ENCODE measurements around the gene HEPN1.
A peak's percentile ranks its signal among the peaks of the same experiment; 100 is the strongest.

The HEPN1 gene

GRCh38 chr11:124918950-124919349, at the start of gene HEPN1:
HEPN1 (plus strand) TSS chr11:124919250.
- DNase-seq, result no peak

DNA sequence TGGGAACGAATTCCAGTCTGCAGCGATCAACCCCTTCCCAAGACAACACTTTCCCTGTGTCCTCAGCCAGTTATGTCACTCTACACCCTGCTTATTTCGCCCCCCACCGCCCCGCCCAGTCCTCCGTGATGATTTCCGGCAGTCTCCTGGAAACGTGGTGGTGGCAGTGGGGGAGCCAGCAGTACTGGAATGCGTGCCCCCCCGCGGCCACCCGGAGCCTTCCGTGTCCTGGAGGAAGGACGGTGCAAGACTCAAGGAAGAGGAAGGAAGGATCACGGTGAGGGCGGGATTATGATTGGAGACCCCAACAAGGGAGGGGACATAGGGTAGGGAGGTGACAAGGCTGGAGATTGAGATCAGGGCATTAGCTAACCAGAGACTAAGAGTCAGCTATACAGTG, 49.7 kb upstream of the HEPN1 start:
- DNase-seq, result no peak

DNA sequence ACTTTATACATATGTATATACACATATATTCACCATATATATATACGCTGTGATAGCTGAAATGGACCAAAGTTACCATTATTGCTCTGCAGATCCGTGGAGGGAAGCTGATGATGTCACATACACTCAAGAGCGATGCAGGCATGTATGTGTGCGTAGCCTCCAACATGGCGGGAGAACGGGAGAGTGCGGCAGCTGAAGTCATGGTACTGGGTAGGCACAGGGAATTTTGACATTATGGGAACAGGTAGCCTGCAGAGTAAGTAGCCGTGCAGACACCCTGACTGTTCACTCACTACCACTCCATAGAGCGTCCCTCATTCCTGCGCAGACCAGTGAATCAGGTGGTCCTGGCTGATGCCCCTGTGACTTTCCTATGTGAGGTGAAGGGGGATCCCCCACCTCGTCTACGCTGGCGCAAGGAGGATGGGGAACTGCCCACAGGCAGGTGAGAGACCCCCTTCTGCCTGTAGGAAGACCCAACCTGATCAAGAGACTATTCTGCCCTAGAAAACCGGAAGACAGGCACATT, 49.1 kb upstream of the HEPN1 start:
- DNase-seq, result no peak

- no peak for DNase-seq
Observed at GRCh38 chr11:124870430-124870829, 48.6 kb upstream of the HEPN1 start.

GRCh38 chr11:124872280-124872679, 46.8 kb upstream of the HEPN1 start:
- no peak for DNase-seq

- no peak for DNase-seq
Observed at GRCh38 chr11:124872741-124873140, 46.3 kb upstream of the HEPN1 start.

DNA sequence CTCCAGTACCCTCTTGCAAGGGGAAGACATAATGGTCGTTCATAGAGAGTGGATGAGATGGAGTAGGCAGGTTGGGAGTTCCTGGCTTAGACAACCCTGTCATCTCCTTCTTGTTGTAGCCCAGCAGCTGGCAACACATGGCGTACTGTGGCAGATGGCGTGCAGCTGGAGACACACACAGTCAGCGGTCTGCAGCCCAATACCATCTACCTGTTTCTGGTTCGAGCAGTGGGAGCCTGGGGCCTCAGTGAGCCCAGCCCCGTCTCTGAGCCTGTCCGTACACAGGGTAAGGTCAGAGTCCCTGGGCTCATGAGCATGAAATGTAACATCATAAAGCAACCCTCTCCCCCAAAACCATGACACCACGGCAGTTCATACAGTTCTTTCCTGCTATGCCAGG, 45.1 kb upstream of the HEPN1 start:
- no peak for DNase-seq

DNA sequence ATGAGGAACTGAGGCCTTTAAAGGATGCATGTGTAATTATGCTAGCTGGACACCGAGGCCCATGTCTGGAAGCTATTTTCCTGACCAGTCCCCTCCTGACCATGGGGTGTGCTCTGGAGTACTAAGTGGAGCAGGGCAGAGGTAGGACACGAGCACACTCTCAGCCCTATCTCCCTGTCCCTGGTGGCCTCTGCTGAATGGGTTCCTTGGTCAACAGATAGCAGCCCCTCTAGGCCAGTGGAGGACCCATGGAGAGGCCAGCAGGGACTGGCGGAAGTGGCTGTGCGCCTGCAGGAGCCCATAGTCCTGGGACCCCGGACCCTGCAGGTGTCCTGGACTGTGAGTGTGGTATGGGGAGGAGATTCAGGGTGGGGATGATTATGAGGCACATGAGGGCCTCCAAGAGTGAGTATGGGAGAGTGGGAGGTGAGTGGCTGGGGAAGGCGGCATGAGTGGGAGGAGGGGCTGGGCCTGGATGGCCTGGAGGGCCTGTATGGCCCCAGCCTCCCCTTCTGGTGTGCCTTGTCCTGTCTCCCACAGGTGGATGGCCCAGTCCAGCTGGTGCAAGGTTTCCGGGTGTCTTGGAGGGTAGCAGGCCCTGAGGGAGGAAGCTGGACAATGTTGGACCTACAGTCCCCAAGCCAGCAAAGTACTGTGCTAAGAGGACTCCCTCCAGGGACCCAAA, 44.3 kb upstream of the HEPN1 start:
- no peak for DNase-seq

- DNase-seq, result no peak
Observed at GRCh38 chr11:124875401-124875800, 43.6 kb upstream of the HEPN1 start.

DNA sequence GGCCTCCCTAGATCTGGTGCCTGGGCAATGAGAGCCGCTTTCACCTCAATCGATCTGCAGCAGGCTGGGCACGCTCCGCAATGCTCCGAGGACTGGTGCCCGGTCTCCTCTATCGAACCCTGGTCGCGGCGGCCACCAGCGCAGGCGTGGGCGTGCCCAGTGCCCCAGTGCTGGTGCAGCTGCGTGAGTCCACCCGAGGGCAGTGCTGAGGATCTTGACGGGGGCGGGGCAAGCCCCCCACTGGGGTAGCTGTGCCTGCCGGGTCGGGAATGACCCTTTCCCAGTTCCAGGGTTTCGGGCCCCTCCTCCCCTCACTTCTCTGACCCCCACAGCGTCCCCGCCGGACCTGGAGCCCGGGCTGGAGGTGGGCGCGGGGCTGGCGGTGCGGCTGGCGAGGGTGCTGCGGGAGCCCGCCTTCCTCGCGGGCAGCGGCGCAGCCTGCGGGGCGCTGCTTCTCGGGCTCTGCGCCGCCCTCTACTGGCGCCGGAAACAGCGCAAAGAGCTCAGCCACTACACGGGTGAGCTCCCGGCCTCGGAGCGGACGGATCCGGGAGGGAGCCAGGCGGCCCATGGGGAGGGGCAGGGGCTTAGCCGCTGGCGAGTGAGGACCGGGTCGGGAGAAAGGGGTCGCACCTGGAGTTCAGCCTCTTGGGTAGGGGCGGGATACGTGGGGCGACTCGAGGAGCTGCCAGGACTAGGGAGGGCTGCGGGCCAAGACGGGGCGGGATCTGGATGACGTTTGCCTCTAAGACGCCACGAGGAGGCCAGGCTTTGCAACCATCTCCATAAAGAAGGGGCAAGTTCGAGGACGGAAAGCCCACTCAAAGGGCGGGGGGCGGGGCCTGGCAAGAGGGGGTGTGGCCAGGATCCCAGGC, 42.9 kb upstream of the HEPN1 start:
- peak; percentile 96 for DNase-seq

DNA sequence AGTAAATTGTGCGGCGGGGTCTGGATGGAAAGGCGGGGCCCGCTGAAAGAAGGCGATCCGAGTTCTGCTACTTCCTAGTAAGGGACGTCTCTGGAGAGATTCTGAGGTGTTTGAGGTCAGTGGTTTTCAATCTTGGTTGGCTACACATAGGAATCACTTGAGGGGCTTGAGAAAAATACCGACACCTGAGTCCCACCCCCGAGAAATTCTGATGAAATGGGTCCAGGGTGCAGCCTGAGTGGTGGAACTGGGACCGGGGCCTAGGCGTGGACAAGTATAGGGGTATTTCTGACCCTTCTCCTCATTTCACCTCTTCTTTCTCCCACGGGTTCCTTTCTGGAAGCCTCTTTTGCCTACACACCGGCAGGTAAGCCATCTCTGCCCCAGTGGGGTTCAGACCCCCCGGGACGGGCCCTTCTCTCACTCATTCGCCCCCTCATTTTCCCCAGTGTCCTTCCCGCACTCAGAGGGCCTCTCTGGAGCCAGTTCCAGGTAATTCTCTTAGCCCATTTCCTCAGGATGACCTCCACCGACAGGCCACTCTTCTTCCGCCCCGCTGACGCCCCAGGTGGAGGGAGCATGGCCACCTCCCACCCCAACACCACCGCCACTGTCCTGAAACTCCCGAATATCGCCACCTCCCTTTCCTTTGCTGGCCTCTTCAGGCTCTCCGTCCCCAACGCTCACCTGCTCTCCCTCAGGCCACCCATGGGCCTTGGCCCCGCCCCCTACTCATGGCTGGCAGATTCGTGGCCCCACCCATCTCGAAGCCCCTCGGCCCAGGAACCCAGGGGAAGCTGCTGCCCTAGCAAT, 42.0 kb upstream of the HEPN1 start:
- DNase-seq, result no peak

GRCh38 chr11:124877631-124877909, 41.5 kb upstream of the HEPN1 start:
- no peak for DNase-seq

GRCh38 chr11:124877910-124878758, 40.9 kb upstream of the HEPN1 start:
- no peak for DNase-seq

GRCh38 chr11:124878759-124879492, 40.1 kb upstream of the HEPN1 start:
- no peak for DNase-seq

DNA sequence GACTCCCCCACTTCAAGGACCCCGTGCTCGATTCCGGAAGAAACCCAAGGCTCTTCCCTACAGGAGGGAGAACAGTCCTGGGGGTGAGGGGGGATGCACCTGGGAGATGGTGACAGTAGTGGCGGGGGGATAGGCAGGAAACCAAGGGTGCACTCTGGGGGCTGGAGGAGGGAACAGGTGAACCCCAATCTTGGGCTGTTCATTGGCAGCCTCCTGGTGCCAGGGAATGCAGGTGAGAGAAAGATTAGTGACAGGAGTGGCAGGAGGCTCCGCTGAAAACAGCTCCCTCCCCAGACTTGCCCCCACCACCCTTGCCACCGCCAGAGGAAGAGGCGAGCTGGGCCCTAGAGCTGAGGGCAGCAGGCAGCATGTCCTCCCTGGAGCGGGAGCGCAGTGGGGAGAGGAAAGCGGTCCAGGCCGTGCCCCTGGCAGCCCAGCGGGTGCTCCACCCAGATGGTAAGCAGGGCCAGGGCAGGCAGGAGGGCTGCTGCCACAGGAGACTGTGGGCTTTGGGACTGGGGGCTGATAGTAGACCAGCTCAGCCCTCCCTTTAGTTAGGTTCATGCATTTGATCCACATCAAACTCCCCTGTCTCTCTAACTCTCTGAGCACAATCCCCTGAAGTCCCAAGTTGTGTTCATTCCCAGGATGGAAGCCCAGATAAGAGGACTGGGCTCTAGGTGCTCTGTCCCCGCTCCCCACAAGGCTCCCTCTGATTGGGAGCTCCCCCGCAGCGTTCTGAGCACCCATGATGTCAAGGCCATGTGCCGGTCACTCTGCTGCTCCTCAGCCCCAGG, 39.4 kb upstream of the HEPN1 start:
- no peak for DNase-seq

DNA sequence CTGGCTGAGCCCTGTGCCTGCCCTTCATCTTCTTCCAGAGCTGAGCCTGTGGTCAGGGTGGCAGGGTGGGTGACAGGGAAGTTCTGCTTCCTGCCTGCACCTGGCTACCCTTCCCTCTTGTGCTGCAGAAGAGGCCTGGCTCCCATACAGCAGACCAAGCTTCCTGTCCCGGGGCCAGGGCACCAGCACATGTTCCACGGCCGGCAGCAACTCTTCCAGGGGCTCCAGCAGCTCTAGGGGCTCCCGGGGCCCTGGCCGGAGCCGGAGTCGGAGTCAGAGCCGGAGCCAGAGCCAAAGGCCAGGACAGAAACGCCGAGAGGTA, 38.8 kb upstream of the HEPN1 start:
- no peak for DNase-seq

DNA sequence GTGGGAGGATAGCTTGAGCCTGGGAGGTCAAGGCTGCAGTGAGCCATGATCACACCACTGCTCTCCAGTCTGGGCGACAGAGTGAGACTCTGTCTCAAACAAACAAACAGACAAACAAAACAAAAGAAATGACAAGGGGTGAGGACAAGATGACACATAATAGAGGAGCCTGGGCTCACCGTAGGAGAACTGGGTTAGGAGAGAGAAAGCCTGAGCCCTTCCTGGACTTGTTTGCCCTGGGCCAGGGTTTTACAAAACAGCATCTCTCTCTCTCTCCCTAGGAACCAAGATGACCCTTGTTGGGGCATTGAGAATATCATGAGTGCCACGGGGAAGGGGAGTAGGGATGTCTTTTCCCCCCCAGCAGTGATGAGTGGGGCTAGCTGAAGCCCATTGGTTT, 38.1 kb upstream of the HEPN1 start:
- no peak for DNase-seq

DNA sequence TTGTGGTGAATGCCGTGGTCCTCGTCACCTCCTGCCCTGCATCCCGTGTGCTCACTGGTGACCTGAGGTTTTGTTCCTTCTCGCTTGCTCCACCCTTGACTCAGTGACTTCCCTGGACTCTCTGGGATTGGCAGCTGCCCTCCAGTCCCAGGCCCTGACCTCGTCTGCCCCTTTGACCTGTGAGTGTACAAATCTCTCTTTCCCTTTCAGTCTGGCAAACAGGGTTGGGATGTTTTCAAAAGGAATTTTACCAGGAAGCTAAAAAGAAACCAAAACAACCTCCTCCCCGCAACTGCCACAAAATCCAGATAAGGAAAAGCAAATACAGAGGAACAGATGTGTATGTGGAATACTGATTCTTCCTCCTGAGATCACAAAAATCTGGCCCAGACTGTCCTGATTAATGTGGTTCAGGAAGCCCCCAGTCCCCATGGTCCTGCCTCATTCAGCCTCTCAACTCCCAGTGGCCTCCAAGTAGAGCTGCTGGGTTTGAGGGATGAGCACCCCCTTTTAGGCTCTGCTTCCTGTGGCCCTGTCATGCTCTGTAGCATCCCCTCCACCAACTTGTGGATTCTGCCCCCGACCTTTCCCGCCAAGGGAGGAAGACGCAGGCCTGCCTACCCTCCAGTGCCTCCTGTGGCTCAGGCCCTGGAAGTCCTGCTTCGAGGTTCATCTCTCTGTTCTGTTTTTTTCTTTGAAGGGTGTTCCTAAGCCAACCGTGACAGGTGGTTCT, 36.5 kb upstream of the HEPN1 start:
- DNase-seq, result no peak

GRCh38 chr11:124884340-124884739, 34.7 kb upstream of the HEPN1 start:
- no peak for DNase-seq

- DNase-seq, result no peak
Observed at GRCh38 chr11:124884869-124885479, 34.1 kb upstream of the HEPN1 start.
